CD8-positive, alpha-beta memory T cell (primary cell): ENCODE measurements around the gene DNAH7. TPM values are rescaled to one million over a fixed set of nuclear protein-coding genes. Genes with fewer than 3 reads are reported as not detected.
"Not testable (repeated sequence)": the region's sequence is repeated elsewhere in the genome, so short reads cannot be mapped to it uniquely, and the experiment has no call there.

Source experiments
- CTCF ChIA-PET: fragments of 350-600 bp; sonication (Branson Sonifier 250); formaldehyde crosslinking; loops from one replicate; lab custom pipeline; 2021; ENCODE audit warnings: antibody characterized with exemption; lab: Charles Lee
- POLR2A ChIA-PET: fragments of 350-600 bp; sonication (Branson Sonifier 250); formaldehyde crosslinking; loops from one replicate; lab custom pipeline; 2021; ENCODE audit warnings: antibody characterized with exemption; lab: Charles Lee
- DNase-seq, 5 donors: peaks; one replicate each; pipeline versions ENCODE4 v3.0.0 to v3.0.0-alpha.2; 2020 to 2022; ENCODE audit warnings: mixed read lengths in 1 of 5
- H3K27ac ChIP-seq: one replicate; pipeline ENCODE4 v1.7.0; 2013; ENCODE audit warnings: low read depth, mild to moderate bottlenecking, low read length, moderate library complexity
- H3K27me3 ChIP-seq: 2 replicates; pipeline ENCODE4 v1.7.0; 2013; ENCODE audit warnings: low read length, mild to moderate bottlenecking; ENCODE audit not compliant: insufficient read depth, poor library complexity, severe bottlenecking
- H3K36me3 ChIP-seq: 2 replicates; pipeline ENCODE4 v1.7.0; 2013; ENCODE audit warnings: mild to moderate bottlenecking, low read length, moderate library complexity; ENCODE audit not compliant: insufficient read depth
- H3K4me1 ChIP-seq: 2 replicates; pipeline ENCODE4 v1.7.0; 2013; ENCODE audit warnings: mild to moderate bottlenecking, low read length, moderate library complexity; ENCODE audit not compliant: insufficient read depth
- H3K4me3 ChIP-seq: 2 replicates; pipeline ENCODE4 v1.7.0; 2013; ENCODE audit warnings: mild to moderate bottlenecking, low read length
- H3K9me3 ChIP-seq: 2 replicates; pipeline ENCODE4 v1.7.0; 2013; ENCODE audit warnings: mild to moderate bottlenecking, low read length
- H3K27ac Mint-ChIP-seq, 8 donors: one replicate each; pipeline ENCODE4 v1.8.0; 2020 to 2021; ENCODE audit warnings: mixed read lengths in 8 of 8, mild to moderate bottlenecking in 6 of 8, inconsistent platforms in 3 of 8, moderate library complexity in 3 of 8
- H3K27me3 Mint-ChIP-seq, 2 donors: one replicate each; pipeline ENCODE4 v1.8.0; 2020 to 2021; ENCODE audit warnings: mixed read lengths in 2 of 2, mild to moderate bottlenecking in 1 of 2, moderate library complexity in 1 of 2
- H3K36me3 Mint-ChIP-seq, 3 donors: one replicate each; pipeline ENCODE4 v1.8.0; 2020 to 2021; ENCODE audit warnings: mixed read lengths in 3 of 3, inconsistent platforms in 1 of 3, mild to moderate bottlenecking in 1 of 3
- H3K4me1 Mint-ChIP-seq, 3 donors: one replicate each; pipeline ENCODE4 v1.8.0; 2020 to 2021; ENCODE audit warnings: mixed read lengths in 3 of 3, inconsistent platforms in 1 of 3, mild to moderate bottlenecking in 1 of 3
- H3K4me3 Mint-ChIP-seq, 7 donors: one replicate each; pipeline ENCODE4 v1.8.0; 2020 to 2021; ENCODE audit warnings: mixed read lengths in 7 of 7, mild to moderate bottlenecking in 6 of 7, moderate library complexity in 4 of 7, inconsistent platforms in 2 of 7
- H3K9me3 Mint-ChIP-seq, 5 donors: one replicate each; pipeline ENCODE4 v1.8.0; 2020 to 2022; ENCODE audit warnings: mixed read lengths in 5 of 5, mild to moderate bottlenecking in 3 of 5, moderate library complexity in 2 of 5, inconsistent platforms in 1 of 5
- polyA plus RNA-seq: library from polyadenylated mRNA; unstranded; fragments of 300-500 nt; fragmentation: Illumina TruSeq; gene quantifications from one replicate; pipeline ENCODE4 v1.2.3, GENCODE V29; 2021
- total RNA-seq, 2 experiments: library from RNA; stranded (reverse); gene quantifications; one replicate each; pipeline ENCODE4 v1.2.3, GENCODE V29; 2021

The DNAH7 gene
- total and polyA plus RNA-seq, 3 experiments from 2014 or later: not detected

- Histone ChIP-seq H3K27ac (no peak overlapping the region), H3K4me3 (no peak overlapping the region), H3K27me3 (no peaks in the 10 kb centered on the region), H3K36me3 (no peaks in the 10 kb centered on the region), H3K4me1 (peaks cover 5% of the 10 kb centered on the region), H3K9me3 (no peaks in the 10 kb centered on the region)
- Mint-ChIP-seq H3K27me3 (no peaks in the 10 kb centered on the region), H3K4me1 (peaks cover 9 to 29% (median 12%) of the 10 kb centered on the region in 3 donors), H3K4me3 (no peak overlapping the region), H3K27ac (no peak overlapping the region), H3K36me3 (peaks cover 0 to 4% (median 0%) of the 10 kb centered on the region in 3 donors), H3K9me3 (no peaks in the 10 kb centered on the region)
- no peak for DNase-seq
- POLR2A ChIA-PET: interaction anchor here (0.7 kb wide), 1 partner anchor 532 kb away, joined by 3 read pairs; no protein-coding TSS in a partner anchor
- CTCF ChIA-PET: no interaction called here
These were observed 35.0 kb upstream of the DNAH7 start for GRCh38 chr2:196103626-196104025.

- Histone ChIP-seq H3K27ac (no peak overlapping the region), H3K4me1 (peaks cover 5% of the 10 kb centered on the region), H3K36me3 (no peaks in the 10 kb centered on the region), H3K27me3 (no peaks in the 10 kb centered on the region), H3K4me3 (no peak overlapping the region), H3K9me3 (no peaks in the 10 kb centered on the region)
- Mint-ChIP-seq H3K27ac (peak overlapping the region in 1 of 8 donors; percentile 2), H3K4me3 (peak overlapping the region in 2 of 7 donors; percentile 6 to 28), H3K27me3 (no peaks in the 10 kb centered on the region), H3K9me3 (no peaks in the 10 kb centered on the region), H3K4me1 (peaks cover 9 to 29% (median 12%) of the 10 kb centered on the region in 3 donors), H3K36me3 (peaks cover 0 to under 1% (median 0%) of the 10 kb centered on the region in 3 donors)
- ChIA-PET POLR2A (no interaction called here), CTCF (interaction anchor here (1.2 to 1.3 kb wide), 2 partner anchors 31 to 119 kb away, joined by 3 to 4 read pairs; no protein-coding TSS in a partner anchor)
- no peak for DNase-seq
These were observed 32.8 kb upstream of the DNAH7 start for GRCh38 chr2:196101325-196101991.

GRCh38 chr2:196099916-196100315 is 31.3 kb upstream of the DNAH7 start:
- ChIA-PET POLR2A (no interaction called here), CTCF (no interaction called here)
- H3K4me3 ChIP-seq: no peak overlapping the region
- no peaks in the 10 kb centered on the region for H3K9me3 ChIP-seq
- Mint-ChIP-seq H3K27ac (no peak overlapping the region), H3K4me3 (no peak overlapping the region), H3K9me3 (peaks cover 0 to 3% (median 2%) of the 10 kb centered on the region in 5 donors), H3K4me1 (peaks cover 8 to 26% (median 12%) of the 10 kb centered on the region in 3 donors), H3K36me3 (peaks cover 0 to 2% (median 0%) of the 10 kb centered on the region in 3 donors), H3K27me3 (no peaks in the 10 kb centered on the region)
- H3K4me1 ChIP-seq: peaks cover 5% of the 10 kb centered on the region
- no peak overlapping the region for H3K27ac ChIP-seq
- H3K27me3 ChIP-seq: no peaks in the 10 kb centered on the region
- DNase-seq: no peak
- no peaks in the 10 kb centered on the region for H3K36me3 ChIP-seq

- Mint-ChIP-seq H3K4me1 (peaks cover 8 to 26% (median 12%) of the 10 kb centered on the region in 3 donors), H3K27me3 (no peaks in the 10 kb centered on the region), H3K4me3 (no peak overlapping the region), H3K36me3 (peaks cover 2 to 18% (median 2%) of the 10 kb centered on the region in 3 donors), H3K27ac (no peak overlapping the region), H3K9me3 (peaks cover 0 to 19% (median 16%) of the 10 kb centered on the region in 5 donors)
- Histone ChIP-seq H3K36me3 (no peaks in the 10 kb centered on the region), H3K4me1 (peaks cover 5% of the 10 kb centered on the region), H3K9me3 (no peaks in the 10 kb centered on the region), H3K27me3 (no peaks in the 10 kb centered on the region), H3K27ac (no peak overlapping the region), H3K4me3 (no peak overlapping the region)
- POLR2A ChIA-PET: no interaction called here
- CTCF ChIA-PET: interaction anchor here (1.6 kb wide), 2 partner anchors 66 to 252 kb away, joined by 3 to 5 read pairs; no protein-coding TSS in a partner anchor
- no peak for DNase-seq
These were observed 29.4 kb upstream of the DNAH7 start for GRCh38 chr2:196097864-196098660.

GRCh38 chr2:196096982-196097745 is 28.5 kb upstream of the DNAH7 start:
- DNase-seq: no peak
- Mint-ChIP-seq H3K27me3 (peaks cover 0 to 1% of the 10 kb centered on the region in 2 donors), H3K36me3 (peaks cover 2 to 18% (median 3%) of the 10 kb centered on the region in 3 donors), H3K27ac (no peak overlapping the region), H3K9me3 (peaks cover 0 to 22% (median 16%) of the 10 kb centered on the region in 5 donors), H3K4me3 (no peak overlapping the region), H3K4me1 (peaks cover 8 to 20% (median 12%) of the 10 kb centered on the region in 3 donors)
- no peaks in the 10 kb centered on the region for H3K27me3 ChIP-seq
- H3K4me1 ChIP-seq: peaks cover 5% of the 10 kb centered on the region
- H3K9me3 ChIP-seq: no peaks in the 10 kb centered on the region
- CTCF ChIA-PET: interaction anchor here (1.6 kb wide), 2 partner anchors 67 to 253 kb away, joined by 3 to 5 read pairs; no protein-coding TSS in a partner anchor
- no peak overlapping the region for H3K4me3 ChIP-seq
- H3K36me3 ChIP-seq: no peaks in the 10 kb centered on the region
- no peak overlapping the region for H3K27ac ChIP-seq
- POLR2A ChIA-PET: no interaction called here

- Mint-ChIP-seq H3K4me1 (peaks cover 3 to 13% (median 5%) of the 10 kb centered on the region in 3 donors), H3K9me3 (peaks cover 0 to 23% (median 16%) of the 10 kb centered on the region in 5 donors), H3K4me3 (no peak overlapping the region), H3K36me3 (peaks cover 2 to 18% (median 3%) of the 10 kb centered on the region in 3 donors), H3K27me3 (peaks cover 0 to 1% of the 10 kb centered on the region in 2 donors), H3K27ac (no peak overlapping the region)
- POLR2A ChIA-PET: no interaction called here
- no peaks in the 10 kb centered on the region for H3K27me3 ChIP-seq
- no peak for DNase-seq
- no peaks in the 10 kb centered on the region for H3K36me3 ChIP-seq
- H3K4me1 ChIP-seq: peaks cover 5% of the 10 kb centered on the region
- no peaks in the 10 kb centered on the region for H3K9me3 ChIP-seq
- H3K4me3 ChIP-seq: no peak overlapping the region
- no peak overlapping the region for H3K27ac ChIP-seq
- CTCF ChIA-PET: interaction anchor here (1.0 to 1.6 kb wide), 2 partner anchors 28 to 68 kb away, joined by 3 read pairs; partner anchors contain the start of gene DNAH7
These were observed 27.6 kb upstream of the DNAH7 start for GRCh38 chr2:196096264-196096663.

- not testable (repeated sequence) for H3K4me1 ChIP-seq, H3K27ac Mint-ChIP-seq, H3K36me3 ChIP-seq, H3K27ac ChIP-seq, H3K27me3 Mint-ChIP-seq, H3K9me3 ChIP-seq, H3K4me3 ChIP-seq, H3K27me3 ChIP-seq
- peaks cover 5 to 37% (median 24%) of the 10 kb centered on the region in 5 donors for H3K9me3 Mint-ChIP-seq
- H3K4me1 Mint-ChIP-seq: peaks cover 19 to 40% (median 33%) of the 10 kb centered on the region in 3 donors
- H3K36me3 Mint-ChIP-seq: peaks cover 3 to 32% (median 4%) of the 10 kb centered on the region in 3 donors
- ChIA-PET CTCF (interaction anchor here (0.9 to 1.7 kb wide), 2 partner anchors 12 to 131 kb away, joined by 3 to 7 read pairs; no protein-coding TSS in a partner anchor), POLR2A (interaction anchor here (0.7 kb wide), 1 partner anchor 21 kb away, joined by 3 read pairs; no protein-coding TSS in a partner anchor)
- peak overlapping the region in 1 of 7 donors; percentile 23 for H3K4me3 Mint-ChIP-seq
- DNase-seq: peak in 1 of 5 donors; percentile 49
These were observed 20.8 kb upstream of the DNAH7 start for GRCh38 chr2:196089448-196089847.
